22Rv1 (cell line): ENCODE measurements around the gene SYNDIG1.

ENCODE experiments used
- H3K27ac ChIP-seq: fragments of 450-650 bp; 2 replicates; pipeline ENCODE4 v1.5.1; 2017
- ZFX ChIP-seq: fragments of 450-650 bp; IDR thresholded peaks from 2 replicates; pipeline ENCODE4 v1.6.1; 2017; ENCODE audit warnings: antibody characterized with exemption, borderline replicate concordance
- TF ChIP-seq, protein P1 (sequence below): fragments of 450-650 bp; IDR thresholded peaks from 2 replicates; pipeline ENCODE4 v1.5.1; 2017; ENCODE audit warnings: mild to moderate bottlenecking

The SYNDIG1 gene

GRCh38 chr20:24465159-24465558 lies 4.3 kb upstream of the SYNDIG1 start:
- no peak overlapping the region for H3K27ac ChIP-seq
- TF ChIP-seq ZFX: no peak
- TF ChIP-seq, protein P1, sequence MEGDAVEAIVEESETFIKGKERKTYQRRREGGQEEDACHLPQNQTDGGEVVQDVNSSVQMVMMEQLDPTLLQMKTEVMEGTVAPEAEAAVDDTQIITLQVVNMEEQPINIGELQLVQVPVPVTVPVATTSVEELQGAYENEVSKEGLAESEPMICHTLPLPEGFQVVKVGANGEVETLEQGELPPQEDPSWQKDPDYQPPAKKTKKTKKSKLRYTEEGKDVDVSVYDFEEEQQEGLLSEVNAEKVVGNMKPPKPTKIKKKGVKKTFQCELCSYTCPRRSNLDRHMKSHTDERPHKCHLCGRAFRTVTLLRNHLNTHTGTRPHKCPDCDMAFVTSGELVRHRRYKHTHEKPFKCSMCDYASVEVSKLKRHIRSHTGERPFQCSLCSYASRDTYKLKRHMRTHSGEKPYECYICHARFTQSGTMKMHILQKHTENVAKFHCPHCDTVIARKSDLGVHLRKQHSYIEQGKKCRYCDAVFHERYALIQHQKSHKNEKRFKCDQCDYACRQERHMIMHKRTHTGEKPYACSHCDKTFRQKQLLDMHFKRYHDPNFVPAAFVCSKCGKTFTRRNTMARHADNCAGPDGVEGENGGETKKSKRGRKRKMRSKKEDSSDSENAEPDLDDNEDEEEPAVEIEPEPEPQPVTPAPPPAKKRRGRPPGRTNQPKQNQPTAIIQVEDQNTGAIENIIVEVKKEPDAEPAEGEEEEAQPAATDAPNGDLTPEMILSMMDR: no peak

GRCh38 chr20:24465730-24466129 lies 3.7 kb upstream of the SYNDIG1 start:
- no peak for TF ChIP-seq ZFX
- TF ChIP-seq, protein P1: no peak

DNA sequence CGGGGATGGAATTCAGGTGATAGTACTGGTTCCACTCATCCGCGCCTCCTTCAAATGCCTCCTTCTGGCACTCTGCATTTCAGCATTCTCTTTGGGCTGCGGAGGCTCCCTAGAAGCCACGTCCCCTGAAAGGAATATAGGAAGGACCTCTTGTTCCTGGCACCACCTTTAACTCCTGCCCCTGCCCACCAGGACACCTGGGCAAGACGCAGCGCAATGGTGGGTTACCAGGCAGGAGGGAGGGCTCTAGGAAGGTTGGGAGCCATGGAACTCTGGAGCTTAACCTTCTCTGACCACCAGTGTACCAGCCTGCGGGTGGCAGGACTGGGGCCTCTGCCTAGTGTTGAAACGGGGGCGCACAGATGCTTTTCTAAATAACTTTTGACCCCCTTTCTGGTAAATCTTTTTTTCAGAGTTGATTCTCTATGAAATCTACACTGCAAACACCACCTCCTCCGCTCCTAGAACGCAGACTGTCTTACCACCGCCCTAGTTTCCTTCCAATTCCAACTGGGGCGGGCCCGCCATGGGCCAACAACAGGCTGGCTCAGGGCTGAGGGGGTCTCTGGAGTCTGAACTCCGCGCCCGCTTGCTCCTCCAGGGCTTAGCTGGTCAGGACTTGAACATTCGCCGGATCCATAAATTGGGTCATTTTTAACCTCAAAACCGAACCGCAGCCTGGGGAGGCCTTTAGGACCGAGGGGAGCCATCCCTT lies 871 bp upstream of the SYNDIG1 start:
- H3K27ac ChIP-seq: no peak overlapping the region
- TF ChIP-seq, protein P1: no peak
- TF ChIP-seq ZFX: no peak

More at GRCh38 chr20:24465730-24466129, 3.7 kb upstream of the SYNDIG1 start:
- no peak overlapping the region for H3K27ac ChIP-seq

DNA sequence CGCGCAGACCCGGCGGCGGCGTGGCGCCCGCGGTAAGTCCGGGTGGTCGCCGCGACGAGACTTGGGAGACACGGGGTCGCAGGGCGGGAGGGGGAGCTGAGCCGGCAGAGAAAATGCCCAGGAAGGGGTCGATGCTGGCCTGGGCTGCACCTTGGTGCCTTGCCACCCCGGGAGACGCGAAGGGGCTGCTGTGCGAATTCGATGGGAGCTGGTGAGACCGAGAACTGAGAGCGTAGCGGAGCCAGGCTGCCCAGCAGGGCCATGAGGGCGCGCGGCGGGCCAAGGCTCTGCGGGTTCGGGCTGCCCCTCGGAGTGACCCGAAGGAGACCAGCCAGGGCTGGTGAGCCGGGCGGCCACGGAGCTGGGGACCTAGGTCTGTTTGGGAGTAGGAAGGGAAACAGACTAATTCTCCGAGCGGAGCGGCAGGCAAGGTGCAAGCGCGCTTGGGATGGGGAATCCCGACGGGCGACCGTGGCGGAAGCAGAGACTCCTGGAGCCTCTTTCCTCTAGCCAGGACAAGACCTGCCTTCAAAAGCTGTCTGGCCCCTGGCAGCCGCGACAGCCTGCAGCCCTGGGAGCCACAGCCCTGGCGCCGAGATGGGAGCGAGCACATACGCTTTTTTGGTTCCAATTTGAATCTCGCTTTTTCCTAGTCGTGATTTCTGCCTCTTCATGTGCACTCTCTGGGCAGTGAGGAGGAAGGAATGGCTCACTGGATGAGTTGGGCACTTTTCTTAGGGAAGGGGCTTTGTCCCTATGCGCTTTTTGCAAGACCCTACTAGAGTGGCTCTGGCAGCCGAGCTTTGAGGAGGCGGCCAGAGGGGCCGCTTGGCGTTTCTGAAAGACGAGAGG lies 691 bp downstream of the SYNDIG1 start:
- H3K27ac ChIP-seq: no peak overlapping the region
- no peak for TF ChIP-seq ZFX
- TF ChIP-seq, protein P1: no peak

DNA sequence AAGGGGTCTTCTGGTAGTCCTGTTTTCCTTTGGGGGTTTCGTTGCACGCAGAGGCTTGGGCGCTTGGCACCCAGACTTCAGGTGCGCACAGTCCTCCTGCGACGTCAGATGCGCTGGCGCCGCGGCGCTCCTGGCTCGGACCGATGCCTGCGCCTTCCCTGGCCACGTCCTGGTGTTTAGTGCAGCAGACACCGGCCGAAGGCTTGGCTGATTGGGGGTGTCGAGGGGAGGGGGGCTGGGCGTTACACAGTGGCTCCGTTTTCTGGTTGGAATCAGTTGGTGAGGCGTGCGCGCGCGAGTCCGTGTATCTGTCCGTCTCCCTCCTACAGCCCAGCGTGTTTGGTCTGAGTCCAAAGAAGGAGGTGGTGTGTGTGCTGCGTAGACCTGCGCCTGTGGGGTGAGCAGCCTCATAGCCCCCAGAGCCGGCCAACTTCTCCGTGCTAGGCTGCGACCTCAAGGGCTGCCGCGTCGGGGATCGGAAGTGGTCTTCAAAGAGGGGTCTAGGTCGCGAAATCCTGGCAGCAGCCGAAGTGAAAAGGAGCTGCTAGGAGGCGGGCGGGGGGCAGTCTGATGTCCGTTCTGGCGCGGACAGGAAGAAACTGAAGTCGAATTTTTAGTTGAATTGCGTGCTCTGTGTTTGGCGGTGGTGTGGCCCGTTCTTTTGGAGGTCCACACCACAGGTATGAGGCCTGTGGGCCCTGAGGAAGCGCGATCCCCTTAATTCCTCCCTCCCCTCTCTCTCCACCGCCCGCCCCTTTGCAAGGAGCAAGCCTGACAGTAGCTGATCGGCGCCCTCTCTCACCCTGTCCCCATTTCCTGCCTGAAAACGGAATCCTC lies 1.5 kb downstream of the SYNDIG1 start:
- no peak overlapping the region for H3K27ac ChIP-seq
- TF ChIP-seq, protein P1: no peak
- no peak for TF ChIP-seq ZFX

GRCh38 chr20:24472426-24472825 lies 3.0 kb downstream of the SYNDIG1 start:
- H3K27ac ChIP-seq: no peak overlapping the region
- TF ChIP-seq ZFX: no peak
- TF ChIP-seq, protein P1: no peak
